ENCODE data around the gene CNPY1.

- no peak for TF ChIP-seq POLR2A (IDR thresholded peaks at IDR 0.05)
- TF ChIP-seq CTCF (IDR thresholded peaks at IDR 0.05) = no peak
- no peak for TF ChIP-seq EP300 (IDR thresholded peaks at IDR 0.05)
These were observed 49.9 kb downstream of the CNPY1 start for GRCh38 chr7:155496267-155497005.
